ENCODE results near the gene PDX1. TPM values are rescaled to one million over a fixed set of nuclear protein-coding genes. Genes with fewer than 3 reads are reported as not detected.

The PDX1 gene
- polyA plus RNA-seq, 3 donors, result not detected

DNA sequence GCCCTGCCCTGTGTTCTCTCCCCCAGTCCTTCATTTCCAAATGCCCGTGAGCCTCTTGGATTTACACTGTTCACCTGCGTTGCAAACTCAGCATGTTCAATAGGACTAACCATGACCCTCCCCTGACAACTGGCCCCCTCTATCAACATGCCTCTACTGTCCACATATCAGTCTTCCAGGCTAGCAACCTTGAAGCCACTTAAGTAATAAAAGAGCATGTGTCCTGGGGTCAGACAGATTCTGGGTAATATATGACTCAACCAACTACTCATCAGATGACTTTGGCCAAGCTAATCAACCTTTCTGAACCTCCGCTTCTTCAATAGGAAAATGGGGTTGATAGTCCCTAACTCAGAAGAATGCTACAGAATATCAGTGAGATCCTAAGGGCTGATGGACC lies 15.1 kb upstream of the PDX1 start:
- H3K4me3 Mint-ChIP-seq, result no peak overlapping the region
- Histone ChIP-seq H3K27me3 (ENCODE audit: control insufficient read depth in 2 of 2, insufficient read depth in 2 of 2, low read length in 2 of 2) (peaks cover 26 to 43% of the 10 kb centered on the region in 2 donors), H2AFZ (ENCODE audit: insufficient read depth, low read depth, low read length, poor library complexity, severe bottlenecking) (no peak overlapping the region), H3K4me3 (replicated peaks in 1 of 3; ENCODE audit: low read depth in 2 of 3, low read length in 3 of 3) (no peak overlapping the region), H3K4me1 (ENCODE audit: control insufficient read depth in 1 of 2, insufficient read depth in 2 of 2, low read length in 2 of 2) (no peaks in the 10 kb centered on the region), H4K20me1 (ENCODE audit: insufficient read depth, low read length) (no peaks in the 10 kb centered on the region), H3K27ac (ENCODE audit: low read depth in 1 of 2, low read length in 2 of 2) (no peak overlapping the region), H3K9ac (ENCODE audit: insufficient read depth, low read length, poor library complexity, severe bottlenecking) (no peak overlapping the region), H3K9me3 (replicated peaks in 1 of 2; ENCODE audit: control insufficient read depth in 1 of 2, insufficient read depth in 1 of 2, low read length in 2 of 2) (no peaks in the 10 kb centered on the region), H3K79me2 (ENCODE audit: insufficient read depth, low read length) (no peaks in the 10 kb centered on the region), H3K36me3 (replicated peaks in 1 of 2; ENCODE audit: control insufficient read depth in 1 of 2, insufficient read depth in 2 of 2, low read length in 2 of 2) (no peaks in the 10 kb centered on the region), H3K4me2 (replicated peaks; ENCODE audit: extremely low read depth, low read length, poor library complexity, severe bottlenecking) (no peak overlapping the region)
- H3K9me3 Mint-ChIP-seq, result peaks cover 0 to 2% (median 0%) of the 10 kb centered on the region in 7 donors
- DNase-seq, result no peak
- H3K27me3 Mint-ChIP-seq (ENCODE audit: low read depth in 3 of 3), result peaks cover 49 to 59% (median 53%) of the 10 kb centered on the region in 3 donors
- WGBS (ENCODE audit: insufficient coverage), result 100% methylated on average over 2 of the region's 3 CpGs
- H3K36me3 Mint-ChIP-seq, result no peaks in the 10 kb centered on the region
- H3K4me1 Mint-ChIP-seq, result no peaks in the 10 kb centered on the region
- TF ChIP-seq, protein P1, sequence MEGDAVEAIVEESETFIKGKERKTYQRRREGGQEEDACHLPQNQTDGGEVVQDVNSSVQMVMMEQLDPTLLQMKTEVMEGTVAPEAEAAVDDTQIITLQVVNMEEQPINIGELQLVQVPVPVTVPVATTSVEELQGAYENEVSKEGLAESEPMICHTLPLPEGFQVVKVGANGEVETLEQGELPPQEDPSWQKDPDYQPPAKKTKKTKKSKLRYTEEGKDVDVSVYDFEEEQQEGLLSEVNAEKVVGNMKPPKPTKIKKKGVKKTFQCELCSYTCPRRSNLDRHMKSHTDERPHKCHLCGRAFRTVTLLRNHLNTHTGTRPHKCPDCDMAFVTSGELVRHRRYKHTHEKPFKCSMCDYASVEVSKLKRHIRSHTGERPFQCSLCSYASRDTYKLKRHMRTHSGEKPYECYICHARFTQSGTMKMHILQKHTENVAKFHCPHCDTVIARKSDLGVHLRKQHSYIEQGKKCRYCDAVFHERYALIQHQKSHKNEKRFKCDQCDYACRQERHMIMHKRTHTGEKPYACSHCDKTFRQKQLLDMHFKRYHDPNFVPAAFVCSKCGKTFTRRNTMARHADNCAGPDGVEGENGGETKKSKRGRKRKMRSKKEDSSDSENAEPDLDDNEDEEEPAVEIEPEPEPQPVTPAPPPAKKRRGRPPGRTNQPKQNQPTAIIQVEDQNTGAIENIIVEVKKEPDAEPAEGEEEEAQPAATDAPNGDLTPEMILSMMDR (IDR thresholded peaks at IDR 0.05), result no peak
- intact Hi-C loops (cut with micrococcal nuclease), result no loop called here
- H3K27ac Mint-ChIP-seq, result no peak overlapping the region

DNA sequence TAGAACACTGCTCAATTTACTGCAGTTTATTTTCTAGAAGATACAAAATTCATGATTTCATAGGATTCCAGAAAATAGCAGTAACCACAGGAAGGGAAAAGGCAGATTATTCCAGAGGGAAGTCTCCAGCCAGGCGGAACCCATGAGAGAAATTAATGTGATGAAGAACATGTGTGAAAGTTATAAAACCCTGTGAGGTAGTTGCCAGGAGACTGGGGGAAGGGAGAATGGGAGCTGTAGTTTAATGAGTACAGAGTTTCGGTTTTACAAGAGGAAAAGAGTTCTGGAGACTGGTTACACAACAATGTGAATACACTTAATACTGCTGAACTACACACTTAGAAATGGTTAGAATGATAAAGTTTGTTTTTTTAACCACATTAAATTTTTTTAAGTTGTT lies 14.2 kb upstream of the PDX1 start:
- intact Hi-C loops (cut with micrococcal nuclease), result no loop called here
- no peaks in the 10 kb centered on the region for H3K9me3 ChIP-seq (replicated peaks in 1 of 2; ENCODE audit: control insufficient read depth in 1 of 2, insufficient read depth in 1 of 2, low read length in 2 of 2)
- TF ChIP-seq, protein P1 (IDR thresholded peaks at IDR 0.05), result no peak
- no peaks in the 10 kb centered on the region for H3K4me1 ChIP-seq (ENCODE audit: control insufficient read depth in 1 of 2, insufficient read depth in 2 of 2, low read length in 2 of 2)
- H3K4me2 ChIP-seq (replicated peaks; ENCODE audit: extremely low read depth, low read length, poor library complexity, severe bottlenecking), result no peak overlapping the region
- Mint-ChIP-seq H3K4me1 (no peaks in the 10 kb centered on the region), H3K27ac (no peak overlapping the region), H3K27me3 (ENCODE audit: low read depth in 3 of 3) (peaks cover 52 to 60% (median 52%) of the 10 kb centered on the region in 3 donors), H3K4me3 (peak overlapping the region in 1 of 2 donors; percentile 59), H3K9me3 (peaks cover 0 to 2% (median 0%) of the 10 kb centered on the region in 7 donors), H3K36me3 (no peaks in the 10 kb centered on the region)
- DNase-seq, result no peak
- H3K4me3 ChIP-seq (replicated peaks in 1 of 3; ENCODE audit: low read depth in 2 of 3, low read length in 3 of 3), result no peak overlapping the region
- H3K27me3 ChIP-seq (ENCODE audit: control insufficient read depth in 2 of 2, insufficient read depth in 2 of 2, low read length in 2 of 2), result peaks cover 33 to 51% of the 10 kb centered on the region in 2 donors
- H3K27ac ChIP-seq (ENCODE audit: low read depth in 1 of 2, low read length in 2 of 2), result no peak overlapping the region
- WGBS (ENCODE audit: insufficient coverage), result 86% methylated on average over 1 of the region's 2 CpGs
- H4K20me1 ChIP-seq (ENCODE audit: insufficient read depth, low read length), result no peaks in the 10 kb centered on the region
- no peak overlapping the region for H2AFZ ChIP-seq (ENCODE audit: insufficient read depth, low read depth, low read length, poor library complexity, severe bottlenecking)
- H3K36me3 ChIP-seq (replicated peaks in 1 of 2; ENCODE audit: control insufficient read depth in 1 of 2, insufficient read depth in 2 of 2, low read length in 2 of 2), result no peaks in the 10 kb centered on the region
- no peak overlapping the region for H3K9ac ChIP-seq (ENCODE audit: insufficient read depth, low read length, poor library complexity, severe bottlenecking)
- no peaks in the 10 kb centered on the region for H3K79me2 ChIP-seq (ENCODE audit: insufficient read depth, low read length)
